ENCODE results near the gene FCER1A.
"Not testable (repeated sequence)": the region's sequence is repeated elsewhere in the genome, so short reads cannot be mapped to it uniquely, and the experiment has no call there.

FCER1A gene

GRCh38 chr1:159349374-159349773, 47.2 kb downstream of the FCER1A start:
- H3K9me3 ChIP-seq (ENCODE audit: control extremely low read depth in 1 of 5, control insufficient read depth in 4 of 5, insufficient read depth in 2 of 5, low read depth in 1 of 5, low read length in 4 of 5); H3K27me3 ChIP-seq (replicated peaks in 2 of 5; ENCODE audit: control insufficient read depth in 4 of 5, insufficient read depth in 5 of 5, low read length in 4 of 5); POLR2A ChIA-PET; H3K4me3 ChIP-seq (ENCODE audit: control insufficient read depth in 1 of 7, extremely low read depth in 1 of 7, insufficient read depth in 4 of 7, low read depth in 2 of 7, low read length in 6 of 7); H3K36me3 ChIP-seq (ENCODE audit: control insufficient read depth in 4 of 4, insufficient read depth in 4 of 4, low read length in 3 of 4); H3K27ac ChIP-seq (ENCODE audit: insufficient read depth in 1 of 2, low read depth in 1 of 2, low read length in 2 of 2, poor library complexity in 1 of 2, severe bottlenecking in 2 of 2); H3K4me1 ChIP-seq (ENCODE audit: control extremely low read depth in 1 of 4, control insufficient read depth in 4 of 4, insufficient read depth in 4 of 4, low read length in 3 of 4); DNase-seq: not testable (repeated sequence)
- CTCF ChIA-PET: interaction anchor here (0.6 kb wide), 1 partner anchor 1842 kb away, joined by 4 read pairs; no protein-coding TSS in a partner anchor
- 92% methylated on average over 2 of the region's 3 CpGs for WGBS (ENCODE audit: insufficient coverage)

GRCh38 chr1:159352436-159352835, 50.3 kb downstream of the FCER1A start:
- Histone ChIP-seq H3K4me3 (ENCODE audit: control insufficient read depth in 1 of 7, extremely low read depth in 1 of 7, insufficient read depth in 4 of 7, low read depth in 2 of 7, low read length in 6 of 7) (no peak overlapping the region), H3K36me3 (ENCODE audit: control insufficient read depth in 4 of 4, insufficient read depth in 4 of 4, low read length in 3 of 4) (no peaks in the 10 kb centered on the region), H3K4me1 (ENCODE audit: control extremely low read depth in 1 of 4, control insufficient read depth in 4 of 4, insufficient read depth in 4 of 4, low read length in 3 of 4) (peaks cover 0 to 8% (median 0%) of the 10 kb centered on the region in 4 experiments), H3K27ac (ENCODE audit: insufficient read depth in 1 of 2, low read depth in 1 of 2, low read length in 2 of 2, poor library complexity in 1 of 2, severe bottlenecking in 2 of 2) (no peak overlapping the region), H3K9me3 (ENCODE audit: control extremely low read depth in 1 of 5, control insufficient read depth in 4 of 5, insufficient read depth in 2 of 5, low read depth in 1 of 5, low read length in 4 of 5) (peaks cover 0 to 4% (median 0%) of the 10 kb centered on the region in 5 experiments), H3K27me3 (replicated peaks in 2 of 5; ENCODE audit: control insufficient read depth in 4 of 5, insufficient read depth in 5 of 5, low read length in 4 of 5) (no peaks in the 10 kb centered on the region)
- ChIA-PET POLR2A (no interaction called here), CTCF (no interaction called here)
- WGBS (ENCODE audit: insufficient coverage): 38% methylated on average over 1 of the region's 2 CpGs
- DNase-seq: peak; percentile 39 to 88 (median 72)

All from common myeloid progenitor, CD34-positive (primary cell).